T-helper 1 cell (primary cell): ENCODE measurements around the gene COA5.

Source experiments
- DNase-seq, 5 donors: peaks; one replicate each; pipeline ENCODE4 v3.0.0-alpha.2; 2012 to 2020
- total RNA-seq, 4 donors: gene quantifications; one replicate each; lab custom pipeline; 2026; lab: John Stamatoyannopoulos, UW

COA5 gene, protein sequence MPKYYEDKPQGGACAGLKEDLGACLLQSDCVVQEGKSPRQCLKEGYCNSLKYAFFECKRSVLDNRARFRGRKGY
- total RNA-seq = 8.4 to 20.0 (median 13.4) reads per million in 4 donors

DNA sequence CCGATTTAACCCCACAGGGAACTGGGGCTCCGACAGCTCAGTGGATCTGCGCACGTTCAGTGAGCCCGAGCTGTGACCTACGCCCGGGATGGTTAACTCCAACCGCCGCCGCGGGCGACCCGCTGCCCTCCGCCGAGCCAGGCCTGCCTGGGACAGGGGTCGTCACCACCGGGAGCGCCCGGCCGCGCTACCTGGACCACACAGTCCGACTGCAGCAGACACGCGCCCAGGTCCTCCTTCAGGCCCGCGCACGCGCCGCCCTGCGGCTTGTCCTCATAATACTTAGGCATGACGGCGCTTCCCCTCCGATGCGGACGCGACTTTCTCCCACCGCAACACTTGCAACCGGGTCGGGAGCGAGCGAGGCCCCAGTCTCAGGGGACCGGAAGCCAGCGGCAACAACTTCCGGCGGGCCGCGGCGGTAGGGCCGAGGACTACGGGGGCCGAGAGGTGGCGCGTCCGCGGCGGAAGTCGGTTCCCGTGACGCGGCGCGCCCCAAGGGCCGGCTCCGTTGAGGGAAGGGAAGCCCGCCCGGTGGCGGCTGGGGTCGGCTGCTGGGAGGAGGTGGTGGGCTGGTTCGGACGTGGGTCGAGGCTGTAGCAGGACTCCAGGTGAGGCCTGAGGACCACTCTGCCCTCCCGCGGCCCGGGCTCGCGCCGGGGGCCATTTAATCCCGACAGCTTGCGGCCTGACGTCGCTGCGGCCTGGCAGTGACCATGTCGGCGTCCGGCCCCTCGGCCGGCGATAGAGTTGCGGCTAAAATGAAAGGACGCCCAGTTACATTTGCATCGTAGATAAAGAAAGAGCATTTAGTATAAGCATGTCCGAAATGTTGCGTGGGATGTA, at the start of gene COA5, which contains the start of gene UNC50:
Gene COA5, minus strand, starts transcription at position 397 of the 846 bp plus-strand sequence. Its CDS starts 107 bp downstream, at position 290.
Gene UNC50, plus strand, starts transcription at position 474 of the 846 bp plus-strand sequence. CDS start 1,171 bp downstream, outside the sequence.
- peak; percentile 84 to 94 (median 87) for DNase-seq

- peak in 1 of 5 donors; percentile 17 for DNase-seq
Measured at GRCh38 chr2:98656800-98657199, 48.5 kb upstream of the COA5 start.

DNA sequence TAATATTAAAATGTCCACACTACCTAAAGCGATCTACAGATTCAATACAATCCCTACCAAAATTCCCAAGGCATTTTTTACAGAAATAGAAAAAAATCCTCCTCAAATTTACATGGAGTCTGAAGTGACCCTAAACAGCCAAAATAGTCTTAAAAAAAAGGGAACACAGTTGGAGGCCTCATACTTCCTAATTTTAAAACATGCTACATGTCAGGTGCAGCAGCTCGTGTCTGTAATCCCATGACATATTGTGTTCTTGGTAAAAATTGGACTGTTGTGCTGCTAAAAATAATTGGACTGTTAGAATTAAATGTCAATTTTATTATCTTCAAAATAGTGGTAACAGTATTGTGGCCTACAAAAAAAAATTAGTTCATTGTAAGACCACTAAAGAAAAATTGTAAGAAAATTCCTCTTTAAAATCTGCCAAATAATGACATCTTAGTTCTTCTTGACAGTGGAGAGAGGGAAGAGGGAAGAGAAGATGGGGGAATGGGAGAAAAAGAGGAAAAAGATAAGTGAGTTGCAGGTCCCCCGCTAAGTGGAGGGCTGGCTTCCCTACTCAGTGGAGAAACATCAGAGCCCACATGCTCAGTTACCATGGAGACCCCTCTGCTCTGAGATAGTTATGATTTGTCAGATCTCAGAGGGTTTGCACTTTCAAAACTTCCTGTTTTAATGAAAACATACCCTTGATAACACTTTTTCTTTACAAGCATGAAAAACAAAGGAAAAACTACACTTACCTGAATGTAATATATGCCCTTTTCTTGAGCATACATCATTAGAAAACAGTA, 46.6 kb upstream of the COA5 start:
- peak in 1 of 5 donors; percentile 17 for DNase-seq

DNA sequence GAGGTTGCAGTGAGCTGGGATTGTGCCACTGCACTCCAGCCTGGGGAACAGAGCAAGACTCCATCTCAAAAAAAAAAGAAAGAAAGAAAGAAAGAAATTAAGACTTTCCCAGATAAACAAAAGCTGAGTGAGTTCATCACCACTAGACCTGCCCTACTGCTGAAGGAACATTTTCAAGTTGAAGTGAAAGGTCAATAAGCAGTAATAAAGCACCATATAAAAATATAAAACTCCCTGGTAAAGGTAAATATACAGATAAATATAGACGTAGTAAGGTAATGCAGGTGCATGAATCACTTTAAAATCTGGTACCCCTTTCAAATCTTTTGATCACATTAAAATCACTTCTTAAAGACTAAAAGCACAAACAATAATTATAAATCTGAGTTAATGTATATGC, 42.7 kb upstream of the COA5 start:
- no peak for DNase-seq

- DNase-seq = no peak
Measured at GRCh38 chr2:98649992-98650375, 41.7 kb upstream of the COA5 start.

DNA sequence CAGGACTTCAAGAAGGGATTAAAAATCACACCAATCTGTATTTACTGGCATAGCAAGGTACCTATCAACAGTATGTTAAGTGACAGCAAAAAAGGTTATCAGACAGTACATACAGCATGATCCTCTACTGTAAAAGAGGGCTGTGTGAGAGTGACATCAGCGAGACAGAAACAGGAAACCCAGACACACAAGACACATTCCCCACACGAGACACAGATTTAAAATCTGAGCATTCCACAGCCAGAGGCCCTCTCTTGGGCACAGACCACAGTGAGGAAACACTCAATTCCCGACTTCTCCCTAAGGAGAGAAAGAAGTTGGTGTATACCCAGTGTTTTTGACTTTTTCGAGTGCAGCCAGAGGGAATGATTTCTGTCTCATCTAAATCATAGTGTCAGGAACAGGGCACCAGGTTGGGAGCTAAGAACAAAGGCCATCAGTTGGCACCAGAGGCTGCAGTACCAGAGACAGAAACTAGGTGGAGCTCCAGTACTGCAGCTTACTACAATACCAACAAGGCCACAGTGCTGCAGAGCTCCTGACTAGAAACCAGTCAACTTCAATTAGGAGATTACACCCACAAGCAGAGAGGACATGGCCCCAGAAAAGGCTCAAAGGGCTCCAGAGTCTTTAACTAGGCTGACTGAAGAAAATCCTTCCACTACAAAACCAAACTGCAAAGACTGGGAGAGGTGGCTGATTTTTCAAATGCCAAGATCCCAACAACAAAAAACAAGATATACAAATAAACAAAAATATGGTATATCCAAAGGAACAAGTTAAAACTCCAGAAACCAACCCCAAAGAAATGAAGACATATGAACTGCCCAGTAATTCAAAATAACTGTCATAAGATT, 41.1 kb upstream of the COA5 start:
- peak; percentile 48 to 85 (median 72) for DNase-seq

DNA sequence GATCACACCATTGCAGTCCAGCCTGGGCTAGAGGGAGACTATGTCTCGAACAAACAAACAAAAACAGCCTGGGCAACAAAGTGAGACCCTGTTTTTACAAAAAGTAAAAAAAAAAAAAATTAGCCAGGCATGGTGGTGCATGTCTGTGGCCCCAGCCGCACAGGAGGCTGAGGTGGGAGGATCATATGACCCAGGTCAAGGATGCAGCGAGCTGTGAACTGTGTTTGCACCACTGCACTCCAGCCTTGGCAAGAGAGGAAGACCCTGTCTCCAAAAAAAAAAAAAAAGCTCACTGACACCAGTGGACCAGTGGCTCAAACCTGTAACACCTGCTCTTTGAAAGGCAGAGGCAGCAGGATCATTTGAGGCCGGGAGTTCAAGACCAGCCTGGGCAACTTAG, 40.1 kb upstream of the COA5 start:
- DNase-seq = no peak

- no peak for DNase-seq
Measured at GRCh38 chr2:98647636-98648035, 39.3 kb upstream of the COA5 start.

DNA sequence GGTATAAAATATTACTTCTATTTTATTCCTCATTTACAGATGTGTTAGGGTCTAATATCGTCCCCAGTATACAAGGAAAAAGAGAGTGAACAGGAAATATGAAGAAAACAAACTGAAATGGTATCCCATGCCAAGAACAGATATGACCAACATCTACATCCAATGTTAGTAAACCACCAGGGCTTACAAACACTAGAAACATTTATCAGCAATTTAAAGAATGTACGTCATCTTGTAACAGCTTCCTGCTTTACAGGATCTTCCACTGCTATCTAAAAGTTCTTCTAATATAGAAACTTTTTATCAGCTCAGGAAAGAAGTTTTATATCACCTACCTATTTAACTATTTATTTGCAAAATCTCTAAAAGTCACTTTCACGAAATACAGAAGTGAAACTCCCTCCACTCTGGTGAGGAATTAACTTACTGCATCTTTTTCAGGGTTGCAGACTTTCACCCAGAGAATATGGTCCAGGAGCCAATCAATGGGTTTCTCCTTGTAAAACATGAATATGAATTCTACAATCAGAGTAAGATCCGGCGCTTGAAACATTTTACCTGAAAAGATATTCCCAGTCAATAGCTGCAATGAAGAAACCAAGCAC, 35.3 kb upstream of the COA5 start:
- DNase-seq = no peak

DNA sequence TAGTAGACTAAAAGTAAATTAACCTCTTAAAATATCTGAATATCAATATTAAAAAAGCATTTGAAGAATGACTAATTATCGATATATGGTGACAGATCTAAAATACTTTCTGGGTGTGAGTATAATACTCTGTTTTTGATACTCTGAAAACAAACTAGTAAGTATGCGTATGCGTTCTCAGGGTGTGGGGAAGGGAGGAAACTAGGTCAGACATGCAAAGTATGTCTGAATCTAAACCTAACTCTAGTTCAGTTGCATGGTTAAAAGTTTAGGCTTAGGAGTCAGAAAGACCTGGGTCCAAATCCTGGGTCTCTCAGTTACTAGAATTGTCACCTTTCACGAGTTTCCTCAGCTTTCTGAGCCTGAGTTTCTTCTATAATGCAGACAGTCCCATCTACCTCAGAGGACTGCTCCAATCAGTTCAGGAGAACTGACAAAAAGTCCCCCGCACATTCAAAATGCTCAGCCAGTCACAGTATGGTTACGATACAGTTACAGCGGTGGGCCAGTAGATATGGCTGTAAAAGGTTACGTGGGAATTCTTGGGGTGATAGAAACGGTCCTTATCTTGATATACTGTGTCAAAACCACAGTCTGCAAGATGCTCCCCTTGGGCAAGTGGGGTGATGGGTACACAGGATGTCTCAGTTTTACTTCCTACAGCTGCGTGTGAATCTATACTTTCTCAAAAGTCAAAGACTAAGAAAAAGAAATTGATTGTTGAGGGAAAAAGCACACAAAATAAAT, 29.3 kb upstream of the COA5 start:
- DNase-seq = peak in 4 of 5 donors; percentile 28 to 65 (median 38)

- DNase-seq = peak in 3 of 5 donors; percentile 22 to 35 (median 34)
Measured at GRCh38 chr2:98634406-98635092, 26.2 kb upstream of the COA5 start.

DNA sequence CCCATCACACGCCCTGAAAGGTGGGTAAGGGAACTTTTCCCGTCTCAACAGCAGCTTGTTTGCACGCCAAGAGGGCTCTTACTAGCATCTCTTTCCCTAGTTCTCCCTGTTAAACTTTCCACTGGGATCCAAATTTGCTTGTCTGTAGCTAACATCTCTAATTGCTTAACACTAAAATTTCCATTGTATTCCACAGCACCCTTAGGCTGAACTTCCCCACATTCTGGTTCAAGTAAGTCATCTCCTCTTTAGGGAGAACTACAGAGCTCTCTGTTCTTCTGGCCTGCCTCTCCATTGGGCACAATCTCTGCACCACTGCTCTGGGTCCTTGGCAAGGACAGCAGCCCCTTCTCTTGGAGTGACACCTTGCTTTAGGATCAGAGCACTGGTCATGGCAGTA, 24.0 kb upstream of the COA5 start:
- no peak for DNase-seq

- DNase-seq = no peak
Measured at GRCh38 chr2:98623657-98624056, 15.3 kb upstream of the COA5 start.

GRCh38 chr2:98617149-98617548, 8.8 kb upstream of the COA5 start:
- no peak for DNase-seq

- DNase-seq = no peak
Measured at GRCh38 chr2:98615481-98615880, 7.2 kb upstream of the COA5 start.

DNA sequence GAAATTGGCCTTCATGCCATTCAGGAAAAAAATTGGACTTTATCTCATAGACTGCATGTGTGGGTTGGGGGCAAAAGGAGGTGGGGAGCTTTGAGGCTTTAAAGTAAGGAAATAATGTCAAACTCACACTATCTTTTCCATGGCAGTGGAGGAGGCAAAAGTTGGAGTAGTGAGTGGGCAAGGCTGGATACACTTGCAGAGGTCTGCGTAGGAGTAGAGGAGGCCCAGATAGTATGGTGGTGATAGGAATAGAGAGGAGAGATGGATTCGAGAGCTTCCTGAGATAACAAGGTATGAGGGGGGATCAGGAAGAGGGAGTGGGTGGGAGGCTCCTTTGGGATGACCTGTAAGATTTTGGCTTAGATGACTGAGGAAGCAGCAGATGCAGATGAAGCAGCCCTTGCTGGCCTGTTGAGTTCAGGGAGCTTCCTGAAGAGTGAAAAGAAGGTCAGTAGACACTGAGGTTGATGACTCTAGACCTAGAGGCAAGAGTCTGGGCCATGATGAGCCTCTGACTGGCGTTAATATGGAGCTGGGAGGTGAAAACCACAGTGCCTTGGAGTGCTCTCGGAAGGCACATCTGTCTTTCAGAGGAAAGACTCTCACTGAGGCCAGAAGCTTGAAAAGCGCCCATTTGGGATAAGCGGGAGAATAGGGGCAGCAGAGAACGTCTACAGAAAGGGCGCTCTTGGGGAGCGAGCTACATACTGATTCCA, 5.9 kb upstream of the COA5 start:
- DNase-seq = no peak

- no peak for DNase-seq
Measured at GRCh38 chr2:98608962-98609604, 771 bp upstream of the COA5 start.

- DNase-seq = no peak
Measured at GRCh38 chr2:98607741-98608115, 584 bp downstream of the COA5 start.

DNA sequence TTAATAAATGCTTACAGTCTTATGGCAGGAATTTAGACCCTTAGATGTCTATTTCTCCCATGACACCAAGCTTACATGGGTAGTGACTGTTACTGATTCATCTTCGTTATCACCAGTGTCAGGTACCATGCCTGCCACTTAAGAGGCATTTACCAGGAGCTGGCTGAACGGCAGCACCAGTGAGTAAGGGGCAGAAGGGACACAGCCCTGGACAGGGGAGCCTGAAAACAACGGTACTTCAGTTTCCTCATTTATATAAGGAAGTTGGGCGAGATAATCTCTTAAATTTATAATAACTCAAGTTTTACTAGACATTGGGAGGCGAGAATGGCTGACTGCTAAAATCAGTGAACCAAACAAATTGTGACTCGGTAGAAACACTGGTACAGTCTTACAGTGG, 1.2 kb downstream of the COA5 start:
- no peak for DNase-seq
